HG03342 (cell line): Measurements from ENCODE around the gene RAC3.

ENCODE experiments used
- ATAC-seq: cut with Tn5 transposase; IDR thresholded peaks from one replicate; pipeline ENCODE4 v1.9.1; 2021; ENCODE audit warnings: mild to moderate bottlenecking, moderate library complexity; ENCODE audit not compliant: unreplicated experiment

Gene RAC3

GRCh38 chr17:82022310-82022980 is 9.0 kb upstream of the RAC3 start, which contains the start of gene CENPX:
Gene CENPX (minus strand): TSS chr17:82022878. CDS start chr17:82022861, 17 bp downstream.
- no peak for ATAC-seq

GRCh38 chr17:82022981-82023446 is 8.5 kb upstream of the RAC3 start, which contains the start of gene LRRC45:
Gene LRRC45 (plus strand): TSS chr17:82023305. CDS start chr17:82023644, 339 bp downstream.
- ATAC-seq: peak; percentile 77

GRCh38 chr17:82023447-82024241 is 7.8 kb upstream of the RAC3 start:
- no peak for ATAC-seq

GRCh38 chr17:82024859-82025258 is 6.6 kb upstream of the RAC3 start:
- ATAC-seq: no peak

GRCh38 chr17:82025401-82026107 is 5.9 kb upstream of the RAC3 start:
- no peak for ATAC-seq

GRCh38 chr17:82028246-82028645 is 3.2 kb upstream of the RAC3 start:
- no peak for ATAC-seq

GRCh38 chr17:82028966-82029365 is 2.5 kb upstream of the RAC3 start:
- ATAC-seq: no peak

- ATAC-seq: no peak
These were observed 2.1 kb upstream of the RAC3 start for GRCh38 chr17:82029391-82029790.

- no peak for ATAC-seq
These were observed 1.4 kb upstream of the RAC3 start for GRCh38 chr17:82029990-82030469.

- peak; percentile 51 for ATAC-seq
These were observed 792 bp upstream of the RAC3 start for GRCh38 chr17:82030470-82031302.

GRCh38 chr17:82031885-82032627 is 578 bp downstream of the RAC3 start:
- ATAC-seq: no peak

- ATAC-seq: no peak
These were observed 2.0 kb downstream of the RAC3 start for GRCh38 chr17:82033359-82034085.

GRCh38 chr17:82034371-82035011 is 3.0 kb downstream of the RAC3 start:
- no peak for ATAC-seq

GRCh38 chr17:82035488-82035887 is 4.0 kb downstream of the RAC3 start:
- no peak for ATAC-seq

GRCh38 chr17:82035956-82036633 is 4.6 kb downstream of the RAC3 start:
- no peak for ATAC-seq

- ATAC-seq: no peak
These were observed 5.2 kb downstream of the RAC3 start for GRCh38 chr17:82036634-82037091.

GRCh38 chr17:82037092-82037888 is 5.8 kb downstream of the RAC3 start, which contains the start of gene DCXR:
Gene DCXR (minus strand): TSS chr17:82037697. CDS start chr17:82037682, 15 bp downstream.
- ATAC-seq: peak; percentile 85
